GM19467 (cell line): Measurements from ENCODE around the gene SERPINA12.
"Not testable (repeated sequence)": the region's sequence is repeated elsewhere in the genome, so short reads cannot be mapped to it uniquely, and the experiment has no call there.

ENCODE experiments used
- ATAC-seq: cut with Tn5 transposase; IDR thresholded peaks from one replicate; pipeline ENCODE4 v1.9.1; 2021; ENCODE audit warnings: mild to moderate bottlenecking, moderate library complexity; ENCODE audit not compliant: unreplicated experiment

SERPINA12 gene

GRCh38 chr14:94538070-94538740, 28.9 kb upstream of the SERPINA12 start:
- ATAC-seq = no peak

- no peak for ATAC-seq
Measured at GRCh38 chr14:94536836-94537235, 27.6 kb upstream of the SERPINA12 start.

DNA sequence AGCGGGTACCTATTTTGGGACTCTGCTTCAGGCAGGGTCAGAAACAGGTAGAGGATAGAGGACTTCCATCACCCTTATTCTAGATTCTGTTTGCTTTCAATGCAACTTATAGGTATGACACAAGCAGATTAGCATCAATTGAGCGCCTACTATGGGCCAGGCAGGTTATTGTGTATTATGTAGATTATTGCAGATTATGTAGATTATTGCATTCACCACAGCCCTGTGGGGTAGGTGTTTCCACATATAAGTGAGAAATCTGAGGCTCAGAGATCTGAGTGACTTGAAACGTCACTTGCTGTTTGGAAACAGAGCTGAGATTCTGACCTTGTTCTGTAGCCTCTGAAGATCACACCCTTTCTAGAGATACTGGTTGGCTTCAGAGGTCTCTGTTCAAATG, 26.2 kb upstream of the SERPINA12 start:
- no peak for ATAC-seq

GRCh38 chr14:94532447-94532846, 23.2 kb upstream of the SERPINA12 start:
- no peak for ATAC-seq

DNA sequence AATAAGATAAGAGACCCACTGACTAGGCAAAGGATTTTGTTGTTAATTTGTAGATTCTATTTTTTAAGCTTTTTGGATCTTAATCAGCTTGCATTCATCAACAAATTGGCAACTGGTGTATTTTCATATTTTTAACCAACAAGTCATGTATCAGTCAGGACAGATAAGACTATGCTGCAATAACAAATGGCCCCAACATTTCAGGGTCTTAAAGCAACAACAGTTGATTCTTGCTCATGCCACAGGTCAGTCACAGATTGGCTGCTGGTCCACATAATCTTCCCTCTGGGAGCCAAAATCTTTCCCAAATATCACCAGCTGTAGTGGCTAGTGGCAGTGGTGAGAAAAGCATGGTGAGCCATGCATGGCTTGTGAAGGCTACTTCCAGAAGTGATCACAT, 21.9 kb upstream of the SERPINA12 start:
- no peak for ATAC-seq

GRCh38 chr14:94524093-94524492, 14.8 kb upstream of the SERPINA12 start:
- no peak for ATAC-seq

DNA sequence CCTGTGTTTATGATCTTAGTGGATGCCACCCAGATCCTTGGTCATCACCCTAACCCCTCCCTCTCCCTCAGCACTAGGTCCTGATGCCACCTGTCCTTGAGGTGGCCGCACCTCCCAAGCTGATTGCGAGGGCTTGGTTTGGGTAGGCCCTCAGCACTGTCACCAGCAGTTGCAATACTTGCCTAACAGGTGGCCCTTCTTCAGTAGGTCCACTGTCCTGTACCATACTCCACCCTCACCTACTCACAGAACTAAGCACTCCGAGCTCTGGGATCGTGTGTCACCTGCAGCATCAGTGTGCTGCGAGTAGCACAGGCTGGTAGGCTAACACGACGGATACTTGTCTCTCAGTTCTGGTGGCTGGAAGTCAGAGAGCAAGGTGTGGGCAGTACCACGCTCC, 14.0 kb upstream of the SERPINA12 start:
- no peak for ATAC-seq

DNA sequence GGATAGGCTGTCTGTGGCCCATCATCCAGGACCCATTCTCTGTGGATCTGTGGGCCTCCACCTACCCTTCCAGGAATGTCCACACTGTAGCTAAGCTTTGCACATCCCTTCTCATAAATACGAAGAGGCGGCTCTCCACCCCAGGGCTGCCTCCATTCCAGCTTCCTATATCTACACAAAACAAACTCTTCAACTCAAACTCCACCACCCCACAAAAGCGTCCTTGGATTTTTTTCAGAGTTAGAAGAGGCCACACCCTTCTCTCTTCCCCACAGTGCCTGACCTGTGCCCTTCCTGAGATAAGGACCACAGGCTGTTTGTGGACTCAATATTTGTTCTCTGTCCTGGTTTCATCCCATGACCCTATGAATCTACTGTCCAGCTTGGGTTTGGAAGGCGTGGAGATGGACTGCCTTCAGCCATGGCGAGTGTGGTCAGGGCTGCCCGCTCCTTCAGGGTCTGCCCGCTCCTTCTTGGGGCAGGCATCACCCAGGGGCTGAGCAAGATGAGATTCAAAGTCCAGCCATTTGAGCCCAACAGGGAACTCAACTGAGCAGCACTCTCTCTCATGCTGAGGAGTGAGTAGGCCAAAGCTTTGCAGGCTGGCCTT, 13.0 kb upstream of the SERPINA12 start:
- no peak for ATAC-seq

DNA sequence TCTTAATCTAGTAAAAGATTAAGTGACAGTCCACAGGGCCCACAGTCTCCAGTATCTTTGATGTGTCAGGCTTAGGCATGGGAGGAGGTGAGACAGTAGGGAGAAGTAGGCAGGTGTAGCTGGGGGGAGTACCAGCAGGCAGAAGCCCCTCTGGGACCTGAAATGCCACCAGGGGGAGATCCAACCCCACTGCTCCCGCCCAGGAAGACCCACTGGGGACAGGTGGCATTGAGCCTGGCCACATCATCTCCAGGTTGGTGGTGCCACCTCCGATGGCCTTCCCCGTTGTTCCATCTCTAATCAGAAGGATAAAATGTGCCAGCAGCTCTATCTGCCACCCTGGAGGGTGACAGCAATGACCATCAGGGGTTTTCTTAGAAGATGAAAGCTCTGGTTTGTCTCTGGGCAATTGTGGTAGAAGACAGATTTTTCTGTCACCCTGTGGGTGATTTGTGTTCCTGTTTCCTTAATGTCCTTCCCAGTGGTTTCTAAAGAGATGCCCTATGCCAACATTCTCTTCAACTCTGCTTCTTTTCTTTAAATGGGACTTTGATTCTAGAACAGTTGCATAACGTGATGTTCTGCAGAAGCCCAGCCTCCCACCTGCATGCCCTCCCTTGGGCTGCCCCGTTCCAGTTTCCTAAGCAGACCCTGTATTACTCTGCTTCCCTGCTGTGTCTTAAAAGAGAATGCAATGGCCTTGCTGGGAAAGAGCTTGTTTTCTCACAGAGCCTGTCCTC, 12.3 kb upstream of the SERPINA12 start:
- ATAC-seq = no peak

- no peak for ATAC-seq
Measured at GRCh38 chr14:94517641-94518257, 8.5 kb upstream of the SERPINA12 start.

GRCh38 chr14:94517248-94517640, 8.0 kb upstream of the SERPINA12 start:
- ATAC-seq = no peak

GRCh38 chr14:94515856-94516255, 6.6 kb upstream of the SERPINA12 start:
- ATAC-seq = no peak

- no peak for ATAC-seq
Measured at GRCh38 chr14:94515426-94515825, 6.2 kb upstream of the SERPINA12 start.

DNA sequence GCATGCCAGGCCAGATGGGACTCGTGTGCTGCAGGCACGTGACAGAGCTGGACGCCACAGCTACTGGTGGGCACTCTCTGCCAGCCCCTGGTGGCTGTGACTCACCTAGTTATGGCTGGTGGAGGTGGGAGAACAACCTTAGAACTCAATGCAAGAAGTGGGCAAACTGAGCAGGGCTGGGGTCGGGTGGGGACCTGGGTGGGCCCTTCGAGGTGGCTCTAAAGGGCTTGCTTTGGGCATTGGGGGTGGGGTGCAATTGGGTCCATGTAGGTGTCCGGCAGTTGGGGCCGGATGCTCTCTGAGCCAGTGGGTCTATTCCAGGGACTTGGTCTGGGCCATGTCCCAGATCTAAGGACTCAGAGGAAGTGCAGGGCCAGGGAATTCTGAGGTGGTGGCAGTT, 5.1 kb upstream of the SERPINA12 start:
- no peak for ATAC-seq

DNA sequence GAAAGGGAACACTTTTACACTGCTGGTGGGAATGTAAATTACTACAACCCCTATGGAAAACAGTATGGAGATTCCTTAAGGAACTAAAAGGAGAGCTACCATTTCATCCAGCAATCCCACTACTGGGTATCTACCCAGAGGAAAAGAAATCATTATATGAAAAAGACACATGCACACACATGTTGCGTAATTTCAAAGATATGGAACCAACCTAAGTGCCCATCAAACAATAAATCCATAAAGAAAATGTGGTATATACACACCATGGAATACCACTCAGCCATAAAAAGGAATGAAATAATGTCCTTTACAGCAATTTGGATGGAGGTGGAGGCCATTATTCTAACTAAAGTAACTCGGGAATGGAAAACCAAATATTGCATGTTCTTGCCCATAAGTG, 1.2 kb upstream of the SERPINA12 start:
- not testable (repeated sequence) for ATAC-seq

GRCh38 chr14:94505641-94506040, 3.6 kb downstream of the SERPINA12 start:
- no peak for ATAC-seq

DNA sequence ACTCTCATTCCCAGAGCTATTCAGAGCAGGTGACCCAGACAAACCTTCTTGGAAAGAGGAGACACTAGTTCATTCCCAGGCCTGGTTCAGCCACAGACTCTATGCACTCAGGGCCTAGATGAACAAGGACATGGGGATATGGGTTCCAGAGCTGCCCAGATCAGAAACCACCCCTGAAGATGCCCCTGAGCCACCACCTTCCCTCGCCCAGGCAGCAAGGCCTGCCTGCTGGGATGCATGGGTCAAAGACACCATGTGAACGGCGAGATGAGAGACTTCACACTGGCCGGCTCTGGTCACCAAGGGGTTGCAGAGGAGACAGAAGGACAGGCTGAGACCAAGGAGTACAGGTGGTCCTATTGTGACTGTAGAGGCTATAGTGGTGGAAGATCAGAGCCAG, 4.1 kb downstream of the SERPINA12 start:
- ATAC-seq = no peak

- no peak for ATAC-seq
Measured at GRCh38 chr14:94501588-94502516, 7.4 kb downstream of the SERPINA12 start.

DNA sequence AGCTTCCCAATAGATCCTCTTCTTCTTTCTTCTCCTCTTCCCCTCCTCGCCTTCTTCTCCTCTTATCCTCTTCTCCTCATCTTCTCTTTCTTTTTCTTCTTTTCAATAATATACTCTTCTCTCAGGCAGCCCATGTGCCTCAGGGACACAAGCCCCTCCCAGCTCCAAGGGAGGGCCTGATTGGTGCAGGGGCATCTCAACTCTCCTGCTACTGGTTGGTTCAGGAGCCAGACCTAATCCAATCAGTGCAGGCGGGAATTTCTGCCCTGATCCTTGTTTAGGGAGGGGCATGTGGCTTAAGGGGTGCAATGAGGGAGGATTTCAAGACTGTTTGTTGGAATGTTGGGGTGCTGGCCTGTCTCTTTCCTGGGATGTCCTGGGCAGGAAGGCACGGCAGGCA, 9.0 kb downstream of the SERPINA12 start:
- ATAC-seq = no peak

DNA sequence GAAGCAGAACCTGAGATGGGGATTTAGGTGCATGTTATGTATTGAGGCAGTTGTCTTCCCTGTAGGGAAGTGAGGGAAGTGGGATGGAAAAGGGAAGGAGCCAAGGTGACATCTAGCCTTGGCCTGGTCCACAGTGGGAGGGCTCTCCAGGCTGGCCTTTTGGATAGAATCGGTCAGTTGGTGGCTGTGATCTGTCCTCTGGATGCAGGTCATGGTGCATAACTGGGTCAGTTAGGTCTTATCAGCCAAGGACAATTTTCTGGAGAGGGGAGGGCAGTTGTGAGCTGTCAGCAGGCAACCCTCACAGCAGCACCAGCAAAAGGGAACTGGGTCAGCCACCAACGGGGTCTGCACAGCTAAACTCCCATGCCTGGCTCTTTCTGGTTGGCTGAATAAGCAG, 9.6 kb downstream of the SERPINA12 start:
- no peak for ATAC-seq

- ATAC-seq = no peak
Measured at GRCh38 chr14:94498215-94498614, 11.1 kb downstream of the SERPINA12 start.
